Fibroblast of villous mesenchyme (primary cell): ENCODE measurements around the gene NPL. TPM values are rescaled to one million over a fixed set of nuclear protein-coding genes. Genes with fewer than 3 reads are reported as not detected.

Experiments used
- DNase-seq: peaks from one replicate; pipeline ENCODE4 v3.0.0-alpha.2; 2010; ENCODE audit warnings: low read depth
- H3K4me3 ChIP-seq: 2 replicates; pipeline ENCODE4 v1.5.1; 2011; ENCODE audit warnings: low read depth, mild to moderate bottlenecking, low read length
- total RNA-seq: library from RNA; depleted of rRNA; stranded (reverse); fragments of >200 nt; gene quantifications from 2 replicates; pipeline ENCODE4 v1.2.3, GENCODE V29; 2012
- TF ChIP-seq, protein P1 (sequence below): IDR thresholded peaks from 2 replicates; pipeline ENCODE4 v1.5.1; 2012; ENCODE audit warnings: low read depth, mild to moderate bottlenecking, low read length; ENCODE audit not compliant: insufficient read depth

Gene NPL
- total RNA-seq, 1 donor, result 3.5 TPM

DNA sequence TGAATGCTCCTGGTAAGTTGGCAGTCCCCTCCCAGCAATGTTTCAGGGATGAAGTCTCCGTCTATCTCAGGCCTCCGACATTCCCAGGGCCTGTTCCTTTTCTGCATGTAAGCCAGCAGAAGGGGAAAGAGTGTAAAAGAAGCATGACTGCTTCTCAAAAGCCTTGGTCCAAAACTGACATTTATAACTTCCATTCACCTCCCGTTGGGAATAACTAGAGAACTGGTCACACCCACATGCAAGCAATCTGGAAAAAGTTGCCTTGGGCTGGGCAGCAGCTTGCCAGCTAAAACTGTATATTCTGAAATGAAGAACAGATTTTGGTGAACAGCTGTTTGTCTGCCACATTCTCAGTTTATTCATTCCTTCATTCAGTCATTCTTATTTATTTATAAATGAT is 24.2 kb upstream of the NPL start:
- TF ChIP-seq, protein P1, sequence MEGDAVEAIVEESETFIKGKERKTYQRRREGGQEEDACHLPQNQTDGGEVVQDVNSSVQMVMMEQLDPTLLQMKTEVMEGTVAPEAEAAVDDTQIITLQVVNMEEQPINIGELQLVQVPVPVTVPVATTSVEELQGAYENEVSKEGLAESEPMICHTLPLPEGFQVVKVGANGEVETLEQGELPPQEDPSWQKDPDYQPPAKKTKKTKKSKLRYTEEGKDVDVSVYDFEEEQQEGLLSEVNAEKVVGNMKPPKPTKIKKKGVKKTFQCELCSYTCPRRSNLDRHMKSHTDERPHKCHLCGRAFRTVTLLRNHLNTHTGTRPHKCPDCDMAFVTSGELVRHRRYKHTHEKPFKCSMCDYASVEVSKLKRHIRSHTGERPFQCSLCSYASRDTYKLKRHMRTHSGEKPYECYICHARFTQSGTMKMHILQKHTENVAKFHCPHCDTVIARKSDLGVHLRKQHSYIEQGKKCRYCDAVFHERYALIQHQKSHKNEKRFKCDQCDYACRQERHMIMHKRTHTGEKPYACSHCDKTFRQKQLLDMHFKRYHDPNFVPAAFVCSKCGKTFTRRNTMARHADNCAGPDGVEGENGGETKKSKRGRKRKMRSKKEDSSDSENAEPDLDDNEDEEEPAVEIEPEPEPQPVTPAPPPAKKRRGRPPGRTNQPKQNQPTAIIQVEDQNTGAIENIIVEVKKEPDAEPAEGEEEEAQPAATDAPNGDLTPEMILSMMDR, result no peak
- no peak for DNase-seq

DNA sequence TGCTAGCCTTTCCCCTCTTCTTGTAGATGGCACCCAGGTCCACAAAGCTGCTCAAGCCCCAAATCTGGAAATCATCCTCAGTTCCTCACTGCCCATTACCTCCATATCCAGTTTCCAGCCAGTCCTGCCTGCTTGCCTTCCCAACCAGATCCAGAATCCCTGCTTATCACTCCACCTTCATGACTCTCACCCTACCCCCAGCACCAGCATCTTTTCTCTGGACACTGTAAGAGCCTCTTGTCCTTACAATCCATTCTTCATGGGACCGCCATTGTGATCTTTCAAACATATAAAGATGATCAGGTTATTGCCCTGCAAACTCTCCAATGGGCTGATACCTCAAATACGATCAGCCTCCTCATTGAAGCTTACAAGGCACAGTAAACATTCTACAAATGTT is 23.5 kb upstream of the NPL start:
- TF ChIP-seq, protein P1, result no peak

More for the DNA sequence above, 24.2 kb upstream of the NPL start:
- H3K4me3 ChIP-seq, result no peak overlapping the region

DNA sequence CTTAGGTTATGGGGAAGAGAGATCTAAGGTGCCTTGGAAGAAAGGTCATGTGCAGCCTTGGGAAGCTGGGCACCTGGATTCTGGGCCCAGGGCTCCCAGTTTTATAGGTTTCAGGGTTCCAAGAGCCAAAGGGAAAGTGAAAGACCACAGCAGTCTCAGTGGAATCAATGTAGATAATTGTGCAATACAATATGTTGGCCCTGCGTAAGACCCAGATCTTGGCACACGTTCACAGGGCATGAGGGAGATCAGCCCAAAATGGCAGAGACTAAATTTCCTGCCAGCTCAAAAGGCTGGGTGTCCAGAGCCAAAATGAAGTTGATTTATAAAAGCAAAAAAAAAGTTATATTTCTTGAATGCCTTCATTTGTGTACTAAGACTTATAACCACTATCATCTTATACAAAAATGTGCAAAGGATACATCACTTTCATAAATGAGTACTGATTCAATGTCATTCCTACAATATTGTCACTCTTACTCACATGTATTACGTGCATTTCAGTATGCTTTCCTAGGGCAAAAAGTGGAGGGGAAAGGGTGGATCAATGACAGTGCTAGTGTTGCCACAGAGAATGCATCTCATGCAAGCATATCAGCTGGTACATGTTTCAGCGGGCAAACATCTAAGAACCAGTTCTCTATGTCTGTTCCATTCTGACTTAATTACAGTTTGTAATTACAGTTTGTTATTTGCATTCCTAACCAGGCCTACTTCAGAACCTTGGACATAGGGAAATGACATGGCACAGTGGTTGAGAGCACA is 22.5 kb upstream of the NPL start:
- TF ChIP-seq, protein P1, result no peak
- no peak overlapping the region for H3K4me3 ChIP-seq
- no peak for DNase-seq

More for the DNA sequence above, 23.5 kb upstream of the NPL start:
- no peak overlapping the region for H3K4me3 ChIP-seq
- no peak for DNase-seq

DNA sequence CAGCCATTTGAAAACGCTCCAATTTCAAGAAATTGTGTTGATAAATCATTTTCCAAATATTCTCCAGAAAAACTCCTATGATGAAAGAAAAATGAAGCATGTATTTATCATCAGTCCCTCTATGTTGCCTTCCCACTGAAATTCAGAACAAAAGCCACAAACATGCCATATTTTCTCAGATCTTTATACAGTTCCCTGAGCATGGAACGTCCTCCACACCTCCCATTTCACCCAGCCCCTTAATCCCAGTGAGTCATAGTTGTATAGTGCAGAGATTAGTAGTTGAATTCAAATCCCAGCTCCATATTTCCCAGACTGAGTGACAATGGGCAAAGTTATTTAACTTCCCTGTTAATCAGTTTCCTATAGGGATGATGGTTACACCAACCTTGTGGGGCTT is 20.6 kb upstream of the NPL start:
- TF ChIP-seq, protein P1, result no peak
- no peak for DNase-seq

DNA sequence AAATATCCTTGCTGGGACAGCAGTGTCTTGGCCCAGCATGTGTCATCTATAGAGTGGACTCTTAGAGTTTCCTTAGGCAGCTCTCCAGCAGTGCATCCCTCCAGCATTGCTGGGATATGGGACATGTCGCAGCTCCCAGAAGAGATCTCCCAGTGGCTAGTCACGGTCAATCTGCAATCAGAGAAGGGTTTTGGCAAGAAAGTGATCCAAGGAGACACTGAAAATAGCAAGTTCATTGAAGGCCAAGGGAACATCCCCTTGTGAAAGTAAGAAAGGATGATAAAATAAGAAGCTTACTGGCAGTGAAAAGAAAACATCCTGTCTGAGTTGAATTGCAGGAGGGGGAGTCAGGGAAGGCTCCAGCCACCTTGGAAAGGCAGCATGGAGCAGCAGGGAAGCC is 19.3 kb upstream of the NPL start:
- TF ChIP-seq, protein P1, result no peak
- H3K4me3 ChIP-seq, result no peak overlapping the region
- DNase-seq, result no peak

More for the DNA sequence above, 20.6 kb upstream of the NPL start:
- H3K4me3 ChIP-seq, result no peak overlapping the region

DNA sequence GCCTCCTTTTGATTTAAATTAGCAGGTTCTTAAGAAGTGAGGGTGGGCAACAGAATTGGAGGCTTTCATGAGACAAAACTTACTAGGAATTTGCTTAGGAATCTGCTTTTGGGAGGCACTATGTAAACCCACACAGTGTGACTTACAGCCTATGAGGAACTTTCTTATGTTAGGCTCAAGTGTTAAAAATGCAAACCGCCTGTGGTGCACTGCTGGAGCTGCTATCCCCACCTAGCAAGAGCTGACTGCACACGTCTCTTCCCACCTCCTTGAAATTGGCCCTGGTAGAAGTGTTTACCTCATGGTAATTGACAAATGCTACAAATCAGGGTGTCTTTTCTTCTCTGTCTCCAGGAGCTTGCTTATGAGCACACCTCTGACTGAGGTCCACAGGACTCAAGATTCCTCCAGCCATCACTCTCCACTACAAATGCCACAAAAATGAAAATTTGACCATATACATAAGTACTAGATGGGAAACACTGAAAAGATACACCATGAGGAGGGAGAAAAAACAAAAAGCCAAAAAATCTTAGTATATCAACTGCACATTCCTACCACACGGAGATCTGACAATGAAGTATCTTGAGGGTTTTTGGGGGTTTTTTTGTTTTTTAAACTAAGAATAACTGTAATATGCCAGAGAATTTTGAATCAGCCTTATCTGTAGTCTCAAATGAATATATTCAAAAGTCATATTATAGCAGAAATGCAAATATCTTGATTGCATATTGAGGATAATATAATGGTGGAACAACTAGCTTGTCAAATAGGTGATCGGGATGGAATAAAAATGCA is 18.2 kb upstream of the NPL start:
- H3K4me3 ChIP-seq, result no peak overlapping the region
- no peak for DNase-seq
- TF ChIP-seq, protein P1, result no peak
